Spleen (tissue), 7 donors: Measurements from ENCODE around the gene FRMD7.

ENCODE experiments used
- POLR2A ChIP-seq, 3 donors: fragments of 450-650 bp; IDR thresholded peaks; one replicate each; pipeline ENCODE4 v1.5.1; 2017; ENCODE audit warnings: antibody characterized with exemption in 3 of 3, mild to moderate bottlenecking in 1 of 3
- POLR2AphosphoS5 ChIP-seq, 3 donors: sonication (generic); formaldehyde crosslinking; IDR thresholded peaks; one replicate each; pipeline ENCODE4 v1.5.1; 2017; ENCODE audit warnings: antibody characterized with exemption in 3 of 3
- TF ChIP-seq, protein P1 (sequence below), 11 experiments: fragments of 200-600 bp in 7 of 11; fragments of 450-650 bp in 4 of 11; sonication (generic) in 4 of 11; IDR thresholded peaks in 8 of 11; conservative IDR thresholded peaks in 3 of 11; 1 replicate in 7 of 11; 2 replicates in 4 of 11; pipeline versions ENCODE4 v1.4.0 to v1.8.0; 2016 to 2021; ENCODE audit warnings: antibody characterized with exemption in 11 of 11, inconsistent platforms in 4 of 11, mild to moderate bottlenecking in 1 of 11
- donor health status: DM: no; HTN: no; CAD: no; lungs with moderate emphysema.
- donor health status: DM: no; HTN: no; CAD: no.
- donor health status: DM: no; HTN: no; CAD: no.

DNA sequence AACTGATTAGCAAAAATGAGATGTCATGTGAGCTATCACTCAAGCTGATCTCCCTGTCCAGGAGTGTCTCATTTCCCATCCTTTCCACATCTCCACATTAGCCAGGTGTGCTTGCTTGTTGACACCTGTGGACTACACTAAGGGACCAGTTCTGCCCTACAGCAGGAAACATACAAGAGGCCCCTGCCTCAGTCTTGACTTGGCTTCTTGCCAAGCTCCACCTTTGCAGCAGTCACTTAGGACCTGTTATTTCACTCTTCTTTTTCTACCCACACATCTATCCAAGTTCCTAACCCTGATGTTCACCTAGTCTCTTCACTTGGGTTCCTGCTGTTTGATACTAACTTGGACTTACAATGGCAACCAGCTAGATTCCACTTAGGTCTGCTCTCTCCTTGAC is 13.2 kb downstream of the FRMD7 start:
- TF ChIP-seq POLR2A (IDR thresholded peaks at IDR 0.05): no peak
- TF ChIP-seq, protein P1, sequence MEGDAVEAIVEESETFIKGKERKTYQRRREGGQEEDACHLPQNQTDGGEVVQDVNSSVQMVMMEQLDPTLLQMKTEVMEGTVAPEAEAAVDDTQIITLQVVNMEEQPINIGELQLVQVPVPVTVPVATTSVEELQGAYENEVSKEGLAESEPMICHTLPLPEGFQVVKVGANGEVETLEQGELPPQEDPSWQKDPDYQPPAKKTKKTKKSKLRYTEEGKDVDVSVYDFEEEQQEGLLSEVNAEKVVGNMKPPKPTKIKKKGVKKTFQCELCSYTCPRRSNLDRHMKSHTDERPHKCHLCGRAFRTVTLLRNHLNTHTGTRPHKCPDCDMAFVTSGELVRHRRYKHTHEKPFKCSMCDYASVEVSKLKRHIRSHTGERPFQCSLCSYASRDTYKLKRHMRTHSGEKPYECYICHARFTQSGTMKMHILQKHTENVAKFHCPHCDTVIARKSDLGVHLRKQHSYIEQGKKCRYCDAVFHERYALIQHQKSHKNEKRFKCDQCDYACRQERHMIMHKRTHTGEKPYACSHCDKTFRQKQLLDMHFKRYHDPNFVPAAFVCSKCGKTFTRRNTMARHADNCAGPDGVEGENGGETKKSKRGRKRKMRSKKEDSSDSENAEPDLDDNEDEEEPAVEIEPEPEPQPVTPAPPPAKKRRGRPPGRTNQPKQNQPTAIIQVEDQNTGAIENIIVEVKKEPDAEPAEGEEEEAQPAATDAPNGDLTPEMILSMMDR (IDR thresholded peaks at IDR 0.05 in 8 of 11, conservative IDR thresholded peaks at IDR 0.05 in 3 of 11): no peak
- no peak for TF ChIP-seq POLR2AphosphoS5 (IDR thresholded peaks at IDR 0.05)
